NCI-H226 (cell line): Measurements from ENCODE around the gene STOX2.
A peak's percentile ranks its signal among the peaks of the same experiment; 100 is the strongest.

Experiments
- DNase-seq: peaks from one replicate; pipeline ENCODE4 v3.0.0-alpha.2; 2015

Gene STOX2

DNA sequence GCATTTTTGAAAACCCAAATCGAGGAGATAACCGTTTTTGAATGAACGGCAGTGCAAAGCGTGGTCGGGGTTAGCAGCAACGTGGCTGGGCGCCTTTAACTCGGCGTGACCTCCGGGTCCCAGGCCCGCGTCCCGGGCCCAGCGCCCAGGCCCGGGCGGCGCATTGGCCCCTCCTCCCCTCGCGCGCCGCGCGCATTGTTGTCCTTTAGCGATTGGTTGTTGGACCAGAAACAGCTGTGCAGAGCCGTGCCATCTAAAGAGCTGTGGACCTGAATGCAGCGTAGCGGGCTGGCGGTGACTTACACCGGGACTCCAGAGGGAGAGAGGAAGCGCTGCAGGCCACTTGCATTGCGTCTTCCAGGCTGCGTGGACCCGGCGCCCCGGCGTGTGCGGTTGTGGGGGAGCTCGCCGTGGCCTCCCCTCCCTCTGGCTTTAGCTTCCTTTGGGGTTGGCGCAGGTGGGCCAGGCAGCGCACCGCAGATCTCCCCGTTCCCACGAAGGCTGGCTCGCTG lies at the start of gene STOX2:
TSS of gene STOX2 (plus strand) at position 227 of the 512 bp plus-strand sequence. CDS start 1,484 bp downstream, outside the sequence.
- DNase-seq, result no peak

DNA sequence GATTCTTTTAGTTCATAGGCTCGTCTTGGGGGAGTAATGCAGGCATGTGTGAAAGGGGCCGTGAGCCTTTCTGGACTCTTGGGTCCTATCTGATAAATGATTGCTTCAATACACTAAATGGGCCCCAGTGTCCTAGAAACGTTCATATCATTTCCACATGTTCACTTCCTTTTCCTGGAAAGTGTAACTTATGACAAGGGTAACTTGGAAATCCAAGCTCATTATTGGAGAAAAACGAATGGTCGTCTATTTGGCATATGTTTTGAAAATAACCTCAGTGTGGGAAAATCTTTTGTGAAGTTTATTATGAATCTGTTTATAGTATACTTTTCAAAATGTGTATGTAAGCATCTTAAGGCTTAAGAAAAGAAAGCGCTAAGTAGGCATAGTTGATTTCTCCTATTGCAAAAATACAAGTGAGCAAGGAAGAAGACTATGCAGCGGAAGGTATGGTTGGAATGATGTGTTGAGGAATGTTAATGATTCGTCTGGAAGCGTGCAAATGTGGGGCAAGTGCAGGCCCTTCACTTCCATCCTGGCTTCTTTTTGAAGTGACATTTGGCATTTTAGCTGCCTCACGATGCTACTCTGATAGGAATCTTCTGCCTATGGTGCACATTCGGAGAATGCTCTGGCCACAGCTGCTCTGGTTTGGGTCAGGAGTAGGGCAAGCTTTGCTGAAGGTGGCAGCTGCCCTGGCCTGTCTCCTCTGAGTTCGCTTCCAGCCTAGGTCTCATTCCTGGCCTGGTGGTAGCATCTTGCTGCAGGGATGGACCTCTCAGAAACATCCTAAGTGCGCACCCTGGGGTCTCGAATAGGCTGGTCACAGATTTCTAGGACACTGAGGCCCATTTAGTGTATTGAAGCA lies 49.5 kb upstream of the STOX2 start:
- DNase-seq, result no peak

GRCh38 chr4:183857040-183857439 lies 48.1 kb upstream of the STOX2 start:
- DNase-seq, result no peak

DNA sequence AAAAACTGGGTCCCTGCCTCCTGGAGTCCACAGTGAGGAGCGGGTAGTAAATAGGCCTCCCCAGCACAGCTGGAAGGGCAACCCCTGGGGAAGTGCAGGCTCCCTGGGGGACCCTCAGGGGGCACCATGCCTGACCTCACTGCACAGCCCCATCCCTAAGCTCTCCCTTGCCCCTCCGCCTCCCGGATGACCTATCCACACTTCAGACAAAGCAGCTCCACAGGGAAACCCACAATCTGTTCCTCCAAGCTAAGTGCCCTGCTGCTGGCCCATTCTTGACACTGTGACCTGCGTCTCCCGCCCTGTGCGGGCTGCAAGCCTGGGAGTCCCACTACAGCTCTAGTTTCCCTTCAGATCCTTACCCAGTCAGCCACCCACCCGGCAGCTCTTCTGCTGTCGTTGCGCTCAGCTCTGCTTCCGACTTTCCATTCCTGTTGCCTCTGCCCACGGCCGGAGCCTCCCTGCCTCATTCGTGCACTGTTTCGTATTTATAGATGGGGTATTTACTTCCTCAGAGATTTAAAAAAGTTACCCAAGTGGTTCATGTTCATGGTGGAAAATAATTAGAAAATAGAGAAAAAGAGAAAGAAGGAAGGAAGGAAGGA lies 47.0 kb upstream of the STOX2 start:
- DNase-seq, result no peak

- no peak for DNase-seq
Measured at GRCh38 chr4:183860119-183860518, 45.0 kb upstream of the STOX2 start.

GRCh38 chr4:183860731-183861130 lies 44.4 kb upstream of the STOX2 start:
- no peak for DNase-seq

DNA sequence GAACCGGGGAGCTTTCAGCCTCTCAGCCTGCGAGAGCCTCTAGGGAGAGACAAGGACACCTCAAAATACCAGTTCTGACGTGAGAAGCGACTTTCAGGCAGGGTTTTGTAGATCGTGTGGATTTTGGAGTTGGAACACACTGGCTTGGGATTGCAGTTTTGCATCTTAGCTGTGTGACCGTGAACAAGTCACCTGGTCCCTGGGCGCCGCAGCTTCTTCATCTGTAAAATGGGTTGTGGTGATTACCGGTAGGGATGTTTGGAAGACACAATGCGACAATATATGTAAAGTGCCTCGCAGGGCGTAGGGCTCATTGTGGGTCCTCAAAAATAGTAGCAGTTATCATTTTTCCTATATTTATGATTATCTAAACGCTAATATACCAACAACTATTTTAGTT lies 43.7 kb upstream of the STOX2 start:
- no peak for DNase-seq

GRCh38 chr4:183863155-183863825 lies 41.8 kb upstream of the STOX2 start:
- DNase-seq, result no peak

DNA sequence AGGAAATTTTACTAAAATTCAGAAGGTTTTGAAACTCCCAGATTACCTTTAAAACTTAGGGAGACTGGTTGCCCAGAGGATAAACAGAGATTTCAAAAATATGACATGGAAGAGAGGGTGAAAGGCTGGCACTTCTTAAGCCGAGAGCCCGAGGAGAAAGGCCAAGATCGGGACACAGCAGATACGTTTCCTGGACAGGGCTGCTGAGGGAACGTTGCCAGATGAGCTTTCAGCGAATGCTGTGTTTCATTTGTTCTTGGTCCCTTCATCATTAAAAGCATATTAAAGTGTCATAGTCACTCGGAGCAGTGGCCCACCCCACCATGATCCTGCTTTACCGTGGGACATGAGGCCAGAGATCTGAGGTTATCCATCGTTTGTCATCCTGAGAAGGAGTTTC lies 37.9 kb upstream of the STOX2 start:
- no peak for DNase-seq

DNA sequence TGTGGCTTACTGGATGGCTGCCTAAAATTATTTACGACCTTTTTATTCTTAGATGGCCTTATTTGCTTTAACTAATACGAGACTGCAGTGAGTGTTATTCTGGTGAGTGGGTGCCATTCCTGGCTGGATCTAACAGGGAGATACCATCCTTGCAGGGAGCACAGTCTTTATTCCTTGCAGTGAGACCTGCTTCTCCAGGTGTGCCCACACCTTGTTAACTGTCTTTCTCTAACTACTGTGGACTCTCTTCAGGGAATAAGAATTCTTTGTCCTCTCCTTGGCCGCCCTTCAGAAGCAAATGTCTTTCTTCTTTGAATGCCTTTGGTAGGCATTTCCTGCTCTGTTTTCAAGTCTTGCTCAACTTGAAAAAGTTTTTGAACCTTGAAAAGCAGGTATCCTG lies 34.1 kb upstream of the STOX2 start:
- DNase-seq, result no peak

- no peak for DNase-seq
Measured at GRCh38 chr4:183871581-183871980, 33.5 kb upstream of the STOX2 start.

- DNase-seq, result no peak
Measured at GRCh38 chr4:183872531-183872930, 32.6 kb upstream of the STOX2 start.

- no peak for DNase-seq
Measured at GRCh38 chr4:183873409-183874185, 31.5 kb upstream of the STOX2 start.

DNA sequence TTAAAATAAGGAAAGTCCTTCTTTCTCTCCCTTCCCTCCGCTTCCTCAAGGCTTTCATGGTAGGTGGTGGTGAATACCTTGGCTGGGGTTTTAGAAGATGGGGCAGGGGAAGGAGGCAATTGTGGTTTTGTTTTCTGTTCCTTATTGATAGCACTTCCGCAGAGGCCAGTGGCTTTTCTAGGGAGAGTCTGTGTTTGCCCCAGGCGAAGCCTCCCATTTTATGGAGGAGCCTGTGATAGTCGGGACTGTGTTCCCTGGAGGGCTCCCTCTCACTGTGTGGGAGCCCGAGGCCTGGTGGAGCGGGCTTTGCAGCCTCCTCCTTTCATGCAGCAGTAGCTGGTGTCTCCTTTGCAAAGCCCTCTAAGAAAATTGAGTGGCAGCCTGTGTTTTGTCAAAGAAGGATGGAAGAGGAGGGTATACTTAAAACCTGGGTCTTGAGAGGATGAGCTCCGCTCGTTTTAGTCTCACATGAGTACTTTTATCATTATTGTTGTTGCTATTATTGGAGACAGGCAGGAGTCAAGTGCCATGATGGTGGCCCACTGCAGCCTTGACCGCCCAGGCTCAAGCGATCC lies 29.8 kb upstream of the STOX2 start:
- DNase-seq, result no peak

GRCh38 chr4:183876268-183876934 lies 28.7 kb upstream of the STOX2 start:
- peak; percentile 98 for DNase-seq

DNA sequence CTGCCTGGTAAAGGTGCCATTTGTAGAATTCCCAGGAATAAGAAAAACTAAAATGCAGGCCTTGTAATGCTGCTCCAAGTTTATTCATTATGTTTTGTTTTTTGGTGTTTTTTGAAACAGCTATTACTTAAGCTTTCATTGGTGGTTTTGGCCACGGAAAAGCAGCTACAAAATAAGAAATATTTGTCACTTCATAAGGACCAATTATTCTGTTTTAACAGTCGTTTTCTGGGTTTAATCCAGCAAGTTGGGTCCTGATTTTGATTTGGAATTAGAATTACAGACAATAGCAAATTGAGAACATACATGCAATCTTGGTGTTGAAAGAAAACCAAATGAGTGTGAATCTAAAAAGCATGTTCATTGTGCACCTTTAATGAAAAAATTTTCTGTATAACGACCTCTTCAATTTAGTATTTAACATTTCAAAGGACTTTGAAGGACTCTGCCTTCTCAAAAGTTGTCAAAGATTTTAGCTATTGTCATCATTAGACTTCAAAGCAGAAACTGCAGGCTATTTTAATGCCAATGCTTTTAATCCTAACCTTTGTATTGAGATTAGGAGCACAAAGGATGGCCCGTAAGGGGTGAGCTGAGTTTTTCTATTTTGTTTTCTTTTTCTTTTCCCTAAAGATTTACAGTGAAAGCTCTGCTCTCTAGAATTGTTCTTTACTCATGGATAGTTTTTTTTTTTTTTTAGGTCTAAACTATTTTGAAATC lies 26.7 kb upstream of the STOX2 start:
- no peak for DNase-seq

- DNase-seq, result no peak
Measured at GRCh38 chr4:183885205-183885720, 19.8 kb upstream of the STOX2 start.

GRCh38 chr4:183887351-183887750 lies 17.8 kb upstream of the STOX2 start:
- no peak for DNase-seq

- no peak for DNase-seq
Measured at GRCh38 chr4:183888564-183888963, 16.5 kb upstream of the STOX2 start.

GRCh38 chr4:183889190-183889589 lies 15.9 kb upstream of the STOX2 start:
- no peak for DNase-seq

- no peak for DNase-seq
Measured at GRCh38 chr4:183897193-183897592, 7.9 kb upstream of the STOX2 start.
